Breast epithelium (tissue), 4 donors: ENCODE results near the gene TMED8. TPM values are rescaled to one million over a fixed set of nuclear protein-coding genes. Genes with fewer than 3 reads are reported as not detected.
"Not testable (repeated sequence)": the region's sequence is repeated elsewhere in the genome, so short reads cannot be mapped to it uniquely, and the experiment has no call there.

Experiments used
- DNase-seq, 2 donors: peaks; one replicate each; pipeline ENCODE4 v3.0.0-alpha.2; 2019; ENCODE audit warnings: low spot score in 2 of 2
- H3K27ac ChIP-seq, 2 donors: fragments of 200-600 bp; sonication (generic) in 1 of 2; one replicate each; pipeline ENCODE4 v1.5.1; 2016 to 2019; ENCODE audit warnings: mild to moderate bottlenecking in 1 of 2
- H3K27me3 ChIP-seq, 2 donors: fragments of 200-600 bp; sonication (generic) in 1 of 2; one replicate each; pipeline versions ENCODE4 v1.5.1 to v1.6.0; 2017 to 2019; ENCODE audit warnings: control low read depth in 1 of 2, mild to moderate bottlenecking in 1 of 2
- H3K36me3 ChIP-seq: fragments of 200-600 bp; one replicate; pipeline ENCODE4 v1.5.1; 2019
- H3K4me1 ChIP-seq, 2 donors: fragments of 200-600 bp; sonication (generic); one replicate each; pipeline ENCODE4 v1.5.1; 2016 to 2019; ENCODE audit warnings: control low read depth in 1 of 2
- H3K4me3 ChIP-seq, 3 donors: fragments of 200-600 bp; sonication (generic); 1 replicate in 2 of 3; 2 replicates in 1 of 3; pipeline ENCODE4 v1.5.1; 2016 to 2019; ENCODE audit warnings: mild to moderate bottlenecking in 3 of 3, moderate library complexity in 2 of 3
- H3K9me3 ChIP-seq, 2 donors: fragments of 200-600 bp; sonication (generic) in 1 of 2; one replicate each; pipeline ENCODE4 v1.5.1; 2016 to 2019; ENCODE audit warnings: control low read depth in 1 of 2
- POLR2A ChIP-seq: fragments of 450-650 bp; IDR thresholded peaks from one replicate; pipeline ENCODE4 v1.6.1; 2016; ENCODE audit warnings: antibody characterized with exemption, mild to moderate bottlenecking, moderate library complexity
- POLR2AphosphoS5 ChIP-seq, 3 donors: sonication (generic); formaldehyde crosslinking; IDR thresholded peaks; one replicate each; pipeline ENCODE4 v1.6.1; 2017; ENCODE audit warnings: antibody characterized with exemption in 3 of 3
- intact Hi-C: fragments of 100-400 bp; cut with DNase I; formaldehyde crosslinking; loops from one replicate; pipeline ENCODE4 v1.15.1; 2023; ENCODE audit warnings: low total_unique reads
- total RNA-seq, 3 donors: library from RNA; depleted of rRNA; stranded (reverse); fragments of >200 nt; gene quantifications; one replicate each; pipeline ENCODE4 v1.1.0, GENCODE V29; 2016
- TF ChIP-seq, protein P1 (sequence below), 3 donors: fragments of 450-650 bp; IDR thresholded peaks; one replicate each; pipeline ENCODE4 v1.5.1; 2016 to 2017; ENCODE audit warnings: antibody characterized with exemption in 3 of 3, mild to moderate bottlenecking in 3 of 3, moderate library complexity in 3 of 3

TMED8 gene
- total RNA-seq, 3 donors from 2014 or later = 9.4 to 16.0 (median 14.4) TPM

- H3K27me3 ChIP-seq = no peaks in the 10 kb centered on the region
- DNase-seq = no peak
- TF ChIP-seq, protein P1, sequence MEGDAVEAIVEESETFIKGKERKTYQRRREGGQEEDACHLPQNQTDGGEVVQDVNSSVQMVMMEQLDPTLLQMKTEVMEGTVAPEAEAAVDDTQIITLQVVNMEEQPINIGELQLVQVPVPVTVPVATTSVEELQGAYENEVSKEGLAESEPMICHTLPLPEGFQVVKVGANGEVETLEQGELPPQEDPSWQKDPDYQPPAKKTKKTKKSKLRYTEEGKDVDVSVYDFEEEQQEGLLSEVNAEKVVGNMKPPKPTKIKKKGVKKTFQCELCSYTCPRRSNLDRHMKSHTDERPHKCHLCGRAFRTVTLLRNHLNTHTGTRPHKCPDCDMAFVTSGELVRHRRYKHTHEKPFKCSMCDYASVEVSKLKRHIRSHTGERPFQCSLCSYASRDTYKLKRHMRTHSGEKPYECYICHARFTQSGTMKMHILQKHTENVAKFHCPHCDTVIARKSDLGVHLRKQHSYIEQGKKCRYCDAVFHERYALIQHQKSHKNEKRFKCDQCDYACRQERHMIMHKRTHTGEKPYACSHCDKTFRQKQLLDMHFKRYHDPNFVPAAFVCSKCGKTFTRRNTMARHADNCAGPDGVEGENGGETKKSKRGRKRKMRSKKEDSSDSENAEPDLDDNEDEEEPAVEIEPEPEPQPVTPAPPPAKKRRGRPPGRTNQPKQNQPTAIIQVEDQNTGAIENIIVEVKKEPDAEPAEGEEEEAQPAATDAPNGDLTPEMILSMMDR (IDR thresholded peaks at IDR 0.05) = no peak
- TF ChIP-seq POLR2AphosphoS5 (IDR thresholded peaks at IDR 0.05) (no peak), POLR2A (no peak)
- peak overlapping the region; percentile 90 to 96 (median 92) for H3K4me3 ChIP-seq
- H3K27ac ChIP-seq = peak overlapping the region; percentile 96 to 98
- peaks cover 6 to 17% of the 10 kb centered on the region in 2 donors for H3K4me1 ChIP-seq
- H3K9me3 ChIP-seq = no peaks in the 10 kb centered on the region
- H3K36me3 ChIP-seq = no peaks in the 10 kb centered on the region
- intact Hi-C loops = no loop called here
Observed at GRCh38 chr14:77322250-77322902, 54.5 kb downstream of the TMED8 start.

DNA sequence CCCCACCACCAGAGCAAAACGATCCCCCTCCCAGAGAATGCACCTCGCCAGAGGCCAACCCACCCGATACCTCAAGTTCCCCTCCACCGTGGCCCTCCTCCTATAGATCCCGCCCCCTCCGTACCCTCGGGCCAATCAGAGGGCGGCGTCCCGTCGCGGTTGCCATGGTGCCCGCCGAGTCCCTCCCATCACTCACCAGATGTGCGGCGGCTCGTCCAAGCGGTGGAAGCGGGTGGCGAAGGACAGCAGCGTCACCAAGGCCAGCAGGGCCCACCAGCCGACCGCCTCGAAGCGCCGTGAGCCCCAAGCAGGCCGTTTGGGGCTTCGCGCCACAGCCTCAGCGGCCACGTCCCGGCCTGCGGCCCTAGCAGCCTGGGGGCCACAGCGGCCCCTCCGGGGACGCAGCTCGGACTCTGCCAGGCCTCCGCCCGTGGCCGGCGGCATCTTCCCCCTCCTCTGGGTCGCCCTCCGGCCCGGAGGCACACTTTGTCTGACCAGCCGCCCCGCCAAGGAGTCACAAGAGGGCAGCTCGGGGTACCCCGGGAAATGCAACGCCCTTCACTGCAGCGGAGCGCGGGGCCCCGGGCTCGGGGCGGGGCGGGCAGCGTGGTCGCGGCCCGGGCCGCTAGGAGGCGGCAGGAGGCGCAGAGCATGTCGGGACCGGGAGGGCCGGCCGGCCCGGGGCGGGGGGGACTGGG is 56.5 kb downstream of the TMED8 start, which contains the start of gene POMT2:
POMT2 (minus strand) TSS at position 646 of the 698 bp plus-strand sequence; CDS start at position 444, 202 bp downstream.
- H3K4me3 ChIP-seq = peak within 1 kb of the TSS; percentile 90 to 96 (median 92)
- no peaks in the 10 kb centered on the region for H3K9me3 ChIP-seq
- no peaks in the 10 kb centered on the region for H3K36me3 ChIP-seq
- H3K27ac ChIP-seq = peak within 1 kb of the TSS; percentile 96 to 98
- peak; percentile 93 to 97 for DNase-seq
- no peaks in the 10 kb centered on the region for H3K27me3 ChIP-seq
- intact Hi-C loops = no loop called here
- H3K4me1 ChIP-seq = peaks cover 13 to 31% of the 10 kb centered on the region in 2 donors
- TF ChIP-seq POLR2AphosphoS5 (IDR thresholded peaks at IDR 0.05) (peak; percentile 62 to 84 (median 67)), POLR2A (peak; percentile 69)
- TF ChIP-seq, protein P1 (IDR thresholded peaks at IDR 0.05) = peak in 2 of 3 donors; percentile 40 to 54

DNA sequence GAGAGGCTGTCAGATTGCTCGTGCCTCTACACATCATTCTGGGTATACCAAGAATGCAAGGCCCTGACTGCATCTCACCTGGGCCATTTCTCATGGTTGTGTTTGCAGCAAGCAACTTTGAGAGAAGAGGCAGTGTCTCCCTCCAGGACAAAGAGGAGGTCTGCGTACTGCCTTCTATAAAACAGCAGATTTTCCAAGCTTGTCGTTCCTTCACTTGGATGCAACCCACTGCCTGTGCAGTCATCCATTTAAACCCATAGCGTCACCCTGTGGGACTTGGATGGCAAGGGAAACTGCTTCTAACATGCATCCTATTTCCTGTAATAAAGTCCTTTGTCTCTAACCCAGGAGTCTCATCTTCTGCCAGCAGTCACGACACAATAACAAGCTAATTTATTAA is 57.5 kb downstream of the TMED8 start:
- peak overlapping the region; percentile 40 to 45 for H3K27ac ChIP-seq
- no peak for DNase-seq
- H3K4me1 ChIP-seq = peaks cover 13 to 36% of the 10 kb centered on the region in 2 donors
- no peaks in the 10 kb centered on the region for H3K36me3 ChIP-seq
- H3K9me3 ChIP-seq = no peaks in the 10 kb centered on the region
- no peaks in the 10 kb centered on the region for H3K27me3 ChIP-seq
- TF ChIP-seq POLR2AphosphoS5 (IDR thresholded peaks at IDR 0.05) = no peak
- TF ChIP-seq, protein P1 (IDR thresholded peaks at IDR 0.05) = no peak
- TF ChIP-seq POLR2A = no peak
- peak overlapping the region in 1 of 3 donors; percentile 92 for H3K4me3 ChIP-seq
- intact Hi-C loops = no loop called here

DNA sequence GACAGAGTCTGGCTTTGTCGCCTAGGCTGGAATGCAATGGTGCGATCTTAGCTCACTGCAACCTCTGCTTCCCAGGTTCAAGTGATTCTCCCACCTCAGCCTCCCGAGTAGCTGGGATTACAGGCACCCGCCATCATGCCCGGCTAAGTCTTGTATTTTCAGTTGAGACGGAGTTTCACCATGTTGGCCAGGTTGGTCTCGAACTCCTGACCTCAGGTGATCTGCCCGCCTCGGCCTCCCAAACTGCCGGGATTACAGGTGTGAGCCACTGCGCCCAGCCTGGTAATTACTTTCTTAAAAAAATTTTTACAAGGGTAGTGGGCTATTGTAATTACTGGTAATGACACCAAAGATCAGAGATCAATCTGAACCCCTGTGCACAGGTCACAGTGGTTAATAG is 58.1 kb downstream of the TMED8 start:
- DNase-seq, H3K27me3 ChIP-seq, H3K9me3 ChIP-seq, H3K36me3 ChIP-seq, intact Hi-C loops, H3K4me3 ChIP-seq: not testable (repeated sequence)
- peaks cover 16 to 36% of the 10 kb centered on the region in 2 donors for H3K4me1 ChIP-seq
- H3K27ac ChIP-seq = peak overlapping the region; percentile 45 to 83

- no peak for TF ChIP-seq POLR2AphosphoS5 (IDR thresholded peaks at IDR 0.05)
- TF ChIP-seq, protein P1 (IDR thresholded peaks at IDR 0.05) = no peak
- no peak for TF ChIP-seq POLR2A
- intact Hi-C loops = no loop called here
- no peak overlapping the region for H3K4me3 ChIP-seq
- DNase-seq = no peak
- H3K4me1 ChIP-seq = peaks cover 16 to 36% of the 10 kb centered on the region in 2 donors
- H3K36me3 ChIP-seq = no peaks in the 10 kb centered on the region
- H3K27ac ChIP-seq = peak overlapping the region; percentile 83
- H3K27me3 ChIP-seq = no peaks in the 10 kb centered on the region
- H3K9me3 ChIP-seq = no peaks in the 10 kb centered on the region
Observed at GRCh38 chr14:77318006-77318553, 58.8 kb downstream of the TMED8 start.
